NT2/D1 (cell line): ENCODE results near the gene PLCB1.

ENCODE experiments used
- SUZ12 ChIP-seq: IDR thresholded peaks from 2 replicates; pipeline ENCODE4 v1.6.1; 2011; ENCODE audit not compliant: insufficient read length, insufficient read depth; ENCODE audit errors: extremely low read depth
- YY1 ChIP-seq: IDR thresholded peaks from 2 replicates; pipeline ENCODE4 v1.6.1; 2011; ENCODE audit not compliant: insufficient read length, insufficient read depth
- ZNF274 ChIP-seq: IDR thresholded peaks from 2 replicates; pipeline ENCODE4 v1.6.1; 2011; ENCODE audit warnings: mild to moderate bottlenecking, low read depth, low read length

DNA sequence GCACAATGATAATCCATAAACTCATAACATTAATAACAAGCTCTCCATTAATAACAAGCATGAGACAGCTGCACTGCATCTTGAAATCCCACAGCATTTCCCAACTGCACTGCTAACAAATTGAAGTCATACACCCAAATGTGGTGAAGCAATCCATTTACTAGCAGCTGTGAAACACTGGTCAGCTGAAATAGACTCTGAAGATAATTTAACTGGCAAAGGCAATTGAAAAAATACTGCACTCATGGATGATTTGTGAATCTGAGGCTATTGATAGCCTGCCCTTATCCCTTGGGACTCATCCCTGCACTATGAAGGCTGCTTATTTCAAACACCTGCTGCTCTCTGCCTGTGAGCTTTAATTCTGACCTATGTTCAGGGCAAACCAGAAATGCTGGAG, 49.1 kb upstream of the PLCB1 start:
- TF ChIP-seq ZNF274, result no peak
- no peak for TF ChIP-seq YY1
- TF ChIP-seq SUZ12, result no peak
